Progenitor cell of endocrine pancreas (in vitro differentiated cells): Measurements from ENCODE around the gene FAM78A. TPM values are rescaled to one million over a fixed set of nuclear protein-coding genes. Genes with fewer than 3 reads are reported as not detected.

Experiments
- DNase-seq: peaks from one replicate; pipeline ENCODE4 v3.0.0; 2021; ENCODE audit warnings: low spot score; ENCODE audit not compliant: unreplicated experiment
- H3K27ac Mint-ChIP-seq: 2 replicates; pipeline ENCODE4 v1.8.0; 2021; ENCODE audit warnings: mild to moderate bottlenecking, moderate library complexity, mixed read lengths
- H3K27me3 Mint-ChIP-seq: 2 replicates; pipeline ENCODE4 v1.8.0; 2021; ENCODE audit warnings: mixed read lengths
- H3K36me3 Mint-ChIP-seq: 2 replicates; pipeline ENCODE4 v1.8.0; 2022; ENCODE audit warnings: mixed read lengths; ENCODE audit not compliant: insufficient read depth
- H3K4me1 Mint-ChIP-seq: 2 replicates; pipeline ENCODE4 v1.8.0; 2021; ENCODE audit warnings: low read depth, mixed read lengths
- H3K4me3 Mint-ChIP-seq: 2 replicates; pipeline ENCODE4 v1.8.0; 2021; ENCODE audit warnings: low read depth, mild to moderate bottlenecking, moderate library complexity, mixed read lengths
- H3K9me3 Mint-ChIP-seq: 2 replicates; pipeline ENCODE4 v1.8.0; 2021; ENCODE audit warnings: low read depth, mixed read lengths
- total RNA-seq: library from RNA; stranded (reverse); gene quantifications from 2 replicates; pipeline ENCODE4 v1.2.1, GENCODE V29; 2021
- TF ChIP-seq, protein P1 (sequence below): fragments of 200-600 bp; sonication (generic); IDR thresholded peaks from one replicate; pipeline ENCODE4 v1.5.0; 2021; ENCODE audit warnings: antibody characterized with exemption, mild to moderate bottlenecking; ENCODE audit not compliant: unreplicated experiment

FAM78A gene
- total RNA-seq, 1 donor from 2014 or later: 2.0 TPM

GRCh38 chr9:131296460-131296859 is 20.1 kb upstream of the FAM78A start:
- TF ChIP-seq, protein P1, sequence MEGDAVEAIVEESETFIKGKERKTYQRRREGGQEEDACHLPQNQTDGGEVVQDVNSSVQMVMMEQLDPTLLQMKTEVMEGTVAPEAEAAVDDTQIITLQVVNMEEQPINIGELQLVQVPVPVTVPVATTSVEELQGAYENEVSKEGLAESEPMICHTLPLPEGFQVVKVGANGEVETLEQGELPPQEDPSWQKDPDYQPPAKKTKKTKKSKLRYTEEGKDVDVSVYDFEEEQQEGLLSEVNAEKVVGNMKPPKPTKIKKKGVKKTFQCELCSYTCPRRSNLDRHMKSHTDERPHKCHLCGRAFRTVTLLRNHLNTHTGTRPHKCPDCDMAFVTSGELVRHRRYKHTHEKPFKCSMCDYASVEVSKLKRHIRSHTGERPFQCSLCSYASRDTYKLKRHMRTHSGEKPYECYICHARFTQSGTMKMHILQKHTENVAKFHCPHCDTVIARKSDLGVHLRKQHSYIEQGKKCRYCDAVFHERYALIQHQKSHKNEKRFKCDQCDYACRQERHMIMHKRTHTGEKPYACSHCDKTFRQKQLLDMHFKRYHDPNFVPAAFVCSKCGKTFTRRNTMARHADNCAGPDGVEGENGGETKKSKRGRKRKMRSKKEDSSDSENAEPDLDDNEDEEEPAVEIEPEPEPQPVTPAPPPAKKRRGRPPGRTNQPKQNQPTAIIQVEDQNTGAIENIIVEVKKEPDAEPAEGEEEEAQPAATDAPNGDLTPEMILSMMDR: no peak
- Mint-ChIP-seq H3K4me3 (no peak overlapping the region), H3K36me3 (no peaks in the 10 kb centered on the region), H3K9me3 (no peaks in the 10 kb centered on the region), H3K27me3 (no peaks in the 10 kb centered on the region), H3K4me1 (no peaks in the 10 kb centered on the region), H3K27ac (no peak overlapping the region)
- DNase-seq: no peak

DNA sequence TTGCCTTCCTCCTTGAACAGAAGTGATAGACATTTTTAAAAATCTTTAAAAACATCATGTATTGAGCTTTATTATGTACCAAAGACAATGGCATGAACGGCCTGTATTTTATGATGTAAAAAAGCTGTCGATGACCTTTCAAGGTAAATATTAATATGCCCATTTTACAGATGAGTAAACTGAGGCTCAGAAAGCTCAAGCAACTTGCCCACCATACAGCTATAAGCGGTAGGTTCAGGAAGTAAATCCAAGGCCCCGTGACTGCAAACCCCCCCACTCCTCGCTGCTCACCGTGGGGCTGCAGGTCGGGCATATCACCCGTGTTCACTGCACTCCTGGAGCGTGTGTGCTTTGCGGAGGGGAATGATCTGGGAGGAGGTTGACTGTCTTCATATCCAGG is 16.6 kb upstream of the FAM78A start:
- no peak overlapping the region for H3K27ac Mint-ChIP-seq
- no peaks in the 10 kb centered on the region for H3K27me3 Mint-ChIP-seq
- no peaks in the 10 kb centered on the region for H3K9me3 Mint-ChIP-seq
- H3K36me3 Mint-ChIP-seq: no peaks in the 10 kb centered on the region
- H3K4me3 Mint-ChIP-seq: no peak overlapping the region
- peaks cover 1% of the 10 kb centered on the region for H3K4me1 Mint-ChIP-seq
- no peak for DNase-seq
- TF ChIP-seq, protein P1: no peak

GRCh38 chr9:131291795-131292315 is 15.5 kb upstream of the FAM78A start:
- no peak overlapping the region for H3K27ac Mint-ChIP-seq
- H3K4me3 Mint-ChIP-seq: no peak overlapping the region
- H3K36me3 Mint-ChIP-seq: no peaks in the 10 kb centered on the region
- DNase-seq: no peak
- TF ChIP-seq, protein P1: no peak
- H3K27me3 Mint-ChIP-seq: no peaks in the 10 kb centered on the region
- no peaks in the 10 kb centered on the region for H3K9me3 Mint-ChIP-seq
- H3K4me1 Mint-ChIP-seq: peaks cover 1% of the 10 kb centered on the region

- peaks cover 1% of the 10 kb centered on the region for H3K4me1 Mint-ChIP-seq
- H3K36me3 Mint-ChIP-seq: no peaks in the 10 kb centered on the region
- H3K27me3 Mint-ChIP-seq: no peaks in the 10 kb centered on the region
- no peak overlapping the region for H3K27ac Mint-ChIP-seq
- no peak overlapping the region for H3K4me3 Mint-ChIP-seq
- no peaks in the 10 kb centered on the region for H3K9me3 Mint-ChIP-seq
- DNase-seq: no peak
- TF ChIP-seq, protein P1: no peak
Observed at GRCh38 chr9:131290767-131291370, 14.6 kb upstream of the FAM78A start.

GRCh38 chr9:131290036-131290766 is 13.9 kb upstream of the FAM78A start:
- H3K4me1 Mint-ChIP-seq: peaks cover 1% of the 10 kb centered on the region
- TF ChIP-seq, protein P1: no peak
- H3K36me3 Mint-ChIP-seq: no peaks in the 10 kb centered on the region
- DNase-seq: no peak
- H3K27ac Mint-ChIP-seq: no peak overlapping the region
- H3K4me3 Mint-ChIP-seq: no peak overlapping the region
- H3K27me3 Mint-ChIP-seq: no peaks in the 10 kb centered on the region
- H3K9me3 Mint-ChIP-seq: no peaks in the 10 kb centered on the region
